GM12891 (cell line): ENCODE measurements around the gene COL5A1.

Source experiments
- POLR2A ChIP-seq: IDR thresholded peaks from 2 replicates; pipeline ENCODE4 v1.6.1; 2011; ENCODE audit warnings: low read depth, low read length, control low read depth
- POLR2AphosphoS5 ChIP-seq: IDR thresholded peaks from 2 replicates; pipeline ENCODE4 v1.6.1; 2011; ENCODE audit warnings: low read depth, low read length, control low read depth
- POU2F2 ChIP-seq: IDR thresholded peaks from 2 replicates; pipeline ENCODE4 v1.6.1; 2011; ENCODE audit warnings: low read depth, mild to moderate bottlenecking, control low read depth, low read length, moderate library complexity
- TAF1 ChIP-seq: IDR thresholded peaks from 2 replicates; pipeline ENCODE4 v1.6.1; 2011; ENCODE audit warnings: low read depth, low read length, control low read depth

GRCh38 chr9:134618833-134619447 lies 22.7 kb upstream of the COL5A1 start:
- no peak for TF ChIP-seq POLR2A
- no peak for TF ChIP-seq POU2F2
- TF ChIP-seq POLR2AphosphoS5: no peak
- TF ChIP-seq TAF1: no peak
